GM18526 (cell line): ENCODE results near the gene WDR90.

Experiments
- POLR2A ChIP-seq: IDR thresholded peaks from 3 replicates; pipeline ENCODE4 v1.6.1; 2011; ENCODE audit not compliant: insufficient read length; ENCODE audit errors: extremely low read depth

Gene WDR90

GRCh38 chr16:680967-681745 lies 32.0 kb downstream of the WDR90 start:
- no peak for TF ChIP-seq POLR2A

- no peak for TF ChIP-seq POLR2A
These were observed 32.7 kb downstream of the WDR90 start for GRCh38 chr16:681746-682427.

- no peak for TF ChIP-seq POLR2A
These were observed 33.6 kb downstream of the WDR90 start for GRCh38 chr16:682493-683395.

GRCh38 chr16:683396-684070 lies 34.4 kb downstream of the WDR90 start:
- TF ChIP-seq POLR2A: no peak

- peak; percentile 90 for TF ChIP-seq POLR2A
These were observed 35.1 kb downstream of the WDR90 start, which contains the start of gene JMJD8 for GRCh38 chr16:684071-684794. TSS of gene JMJD8 (minus strand) at chr16:684334. CDS start at chr16:684319, 15 bp downstream.

- no peak for TF ChIP-seq POLR2A
These were observed 36.0 kb downstream of the WDR90 start for GRCh38 chr16:684961-685696.

GRCh38 chr16:685967-686366 lies 36.8 kb downstream of the WDR90 start:
- no peak for TF ChIP-seq POLR2A

- no peak for TF ChIP-seq POLR2A
These were observed 37.5 kb downstream of the WDR90 start for GRCh38 chr16:686459-687260.

- no peak for TF ChIP-seq POLR2A
These were observed 38.3 kb downstream of the WDR90 start for GRCh38 chr16:687499-687898.

- TF ChIP-seq POLR2A: no peak
These were observed 40.2 kb downstream of the WDR90 start for GRCh38 chr16:689175-689897.

GRCh38 chr16:692356-693108 lies 43.4 kb downstream of the WDR90 start:
- no peak for TF ChIP-seq POLR2A
